IPS DF 6.9 (cell line): ENCODE data around the gene ZKSCAN7.

ENCODE experiments used
- DNase-seq: peaks from one replicate; pipeline ENCODE4 v3.0.0-alpha.2; 2013; ENCODE audit warnings: low read depth, low spot score
- H3K27ac ChIP-seq: one replicate; pipeline ENCODE4 v1.5.1; 2013; ENCODE audit warnings: low read length, control low read depth
- H3K27me3 ChIP-seq: 2 replicates; pipeline ENCODE4 v1.6.1; 2013; ENCODE audit warnings: mild to moderate bottlenecking, low read length; ENCODE audit not compliant: control insufficient read depth, insufficient read depth
- H3K36me3 ChIP-seq: 2 replicates; pipeline ENCODE4 v1.6.1; 2013; ENCODE audit warnings: low read length; ENCODE audit not compliant: control insufficient read depth, insufficient read depth
- H3K4me1 ChIP-seq: 2 replicates; pipeline ENCODE4 v1.6.1; 2013; ENCODE audit warnings: low read length; ENCODE audit not compliant: control insufficient read depth, insufficient read depth
- H3K4me3 ChIP-seq: 2 replicates; pipeline ENCODE4 v1.5.1; 2013; ENCODE audit warnings: mild to moderate bottlenecking, low read length
- H3K9me3 ChIP-seq: 2 replicates; pipeline ENCODE4 v1.6.1; 2013; ENCODE audit warnings: low read length, inconsistent platforms; ENCODE audit not compliant: control insufficient read depth, insufficient read depth
- WGBS: extraction: QIAGEN DNeasy Blood & Tissue Kit; methylation state at CpG from one replicate; pipeline ENCODE4 v1.1.7; 2013; ENCODE audit warnings: mixed read lengths, missing lambda C conversion rate; ENCODE audit not compliant: insufficient read length, insufficient coverage; 5-methylcytosine and 5-hydroxymethylcytosine counted together

The ZKSCAN7 gene

DNA sequence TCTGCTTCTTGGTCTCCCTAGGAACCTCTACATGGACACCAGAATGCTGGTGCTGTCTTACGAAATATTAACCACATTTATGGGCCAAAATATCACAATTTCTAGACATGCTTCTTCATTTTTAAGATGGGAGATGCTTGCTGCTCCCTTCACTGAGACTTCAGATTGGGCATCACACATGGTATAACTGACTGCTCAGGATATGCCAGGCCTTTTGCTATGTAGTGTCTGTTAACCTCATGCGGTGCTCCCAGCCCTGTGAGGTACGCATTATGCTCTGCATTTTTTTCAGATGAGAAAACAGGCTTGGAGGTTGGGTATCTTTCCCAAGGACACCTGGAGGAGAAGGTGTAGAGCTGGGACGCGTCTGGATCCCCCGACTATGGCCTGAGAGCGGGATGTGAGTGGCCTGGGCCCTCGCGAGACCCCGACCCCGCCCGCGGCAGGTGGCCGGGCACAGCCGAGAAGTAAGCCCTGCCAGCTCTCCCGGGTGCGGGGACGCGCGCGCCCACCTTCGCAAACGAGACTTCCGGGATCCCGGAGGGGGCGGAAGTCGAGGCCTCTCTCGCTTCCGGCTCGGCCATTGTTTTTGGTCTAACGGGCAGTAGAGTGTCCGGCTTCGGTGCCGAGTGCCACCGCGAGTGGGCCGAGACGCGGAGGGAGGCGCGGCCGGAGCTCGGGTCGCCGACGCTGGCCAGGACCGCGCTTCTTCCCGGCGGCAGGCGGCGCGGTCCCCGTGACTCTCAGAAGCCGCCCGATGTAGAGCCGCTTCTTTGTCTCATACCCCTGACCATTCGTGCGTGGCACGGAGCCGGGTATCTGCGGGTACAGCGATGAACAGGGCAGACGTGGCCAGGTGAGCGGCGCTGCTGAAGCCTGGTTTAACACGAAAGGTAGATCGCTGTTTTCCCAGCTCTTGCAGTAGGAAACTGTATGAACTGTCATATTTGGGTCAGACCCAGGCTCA lies at the start of gene ZKSCAN7:
TSS of gene ZKSCAN7 (plus strand) at position 568 of the 967 bp plus-strand sequence. CDS start 1,855 bp downstream, outside the sequence.
- peak within 1 kb of the TSS; percentile 99 for H3K4me3 ChIP-seq
- DNase-seq: peak; percentile 27
- peaks cover 4% of the 10 kb centered on the region; the same call in 1 of the 2 replicates for H3K4me1 ChIP-seq
- no peaks in the 10 kb centered on the region; the same call in 1 of the 2 replicates for H3K9me3 ChIP-seq
- no peak within 1 kb of the TSS for H3K27ac ChIP-seq
- H3K27me3 ChIP-seq: peaks cover 2% of the 10 kb centered on the region; the same call in 1 of the 2 replicates
- peaks cover 7% of the 10 kb centered on the region for H3K36me3 ChIP-seq
- no CpG with 5 or more reads among the region's 68 CpGs for WGBS

- WGBS: no CpG with 5 or more reads among the region's 3 CpGs
- Histone ChIP-seq H3K4me3 (no peak overlapping the region), H3K27ac (no peak overlapping the region), H3K9me3 (peaks cover 1% of the 10 kb centered on the region; the same call in 1 of the 2 replicates), H3K27me3 (no peaks in the 10 kb centered on the region), H3K4me1 (no peaks in the 10 kb centered on the region; the same call in 1 of the 2 replicates), H3K36me3 (peaks cover 4% of the 10 kb centered on the region; the same call in 1 of the 2 replicates)
- no peak for DNase-seq
Observed at GRCh38 chr3:44506556-44506955, 48.4 kb upstream of the ZKSCAN7 start.

GRCh38 chr3:44506961-44507360 lies 48.0 kb upstream of the ZKSCAN7 start:
- Histone ChIP-seq H3K27me3 (no peaks in the 10 kb centered on the region), H3K27ac (no peak overlapping the region), H3K4me3 (no peak overlapping the region), H3K4me1 (no peaks in the 10 kb centered on the region; the same call in 1 of the 2 replicates), H3K9me3 (no peaks in the 10 kb centered on the region), H3K36me3 (0 out of 2 replicates have a peak, but pooled peaks cover under 1% of the 10 kb centered on the region)
- WGBS: no CpG with 5 or more reads among the region's 5 CpGs
- no peak for DNase-seq

GRCh38 chr3:44509393-44509921 lies 45.5 kb upstream of the ZKSCAN7 start:
- DNase-seq: no peak
- Histone ChIP-seq H3K27ac (no peak overlapping the region), H3K4me3 (peak overlapping the region; percentile 95; the same call in 1 of the 2 replicates), H3K4me1 (peaks cover 2% of the 10 kb centered on the region; the same call in 1 of the 2 replicates), H3K36me3 (no peaks in the 10 kb centered on the region), H3K27me3 (no peaks in the 10 kb centered on the region), H3K9me3 (no peaks in the 10 kb centered on the region)
- WGBS: no CpG with 5 or more reads among the region's 2 CpGs

GRCh38 chr3:44510000-44510368 lies 45.0 kb upstream of the ZKSCAN7 start:
- H3K27me3 ChIP-seq: no peaks in the 10 kb centered on the region
- peaks cover 2% of the 10 kb centered on the region; the same call in 1 of the 2 replicates for H3K4me1 ChIP-seq
- no peak for DNase-seq
- H3K4me3 ChIP-seq: peak overlapping the region; percentile 95
- no peaks in the 10 kb centered on the region for H3K36me3 ChIP-seq
- no CpG with 5 or more reads among the region's 6 CpGs for WGBS
- no peak overlapping the region for H3K27ac ChIP-seq
- no peaks in the 10 kb centered on the region for H3K9me3 ChIP-seq

DNA sequence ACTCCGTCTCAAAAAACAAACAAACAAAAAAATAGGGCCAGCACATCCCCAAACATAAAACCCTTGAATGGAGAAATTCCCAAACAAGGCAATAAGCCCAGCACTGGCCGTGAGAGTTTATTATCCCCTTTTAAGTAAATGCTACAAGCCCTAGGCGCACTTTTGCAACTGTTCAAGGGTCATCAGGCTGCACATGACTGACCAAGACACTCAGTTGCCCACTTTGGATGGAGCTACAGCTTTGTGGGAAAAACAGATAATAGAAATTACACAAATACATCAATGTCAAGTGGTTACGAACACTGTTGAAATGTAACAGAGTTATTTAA lies 43.8 kb upstream of the ZKSCAN7 start:
- no peak for DNase-seq
- Histone ChIP-seq H3K27me3 (no peaks in the 10 kb centered on the region), H3K4me1 (peaks cover 2% of the 10 kb centered on the region; the same call in 1 of the 2 replicates), H3K36me3 (no peaks in the 10 kb centered on the region), H3K27ac (no peak overlapping the region), H3K4me3 (peak overlapping the region; percentile 19; the same call in 1 of the 2 replicates), H3K9me3 (no peaks in the 10 kb centered on the region)
- WGBS: no CpG with 5 or more reads among the region's 4 CpGs

GRCh38 chr3:44513513-44513912 lies 41.5 kb upstream of the ZKSCAN7 start:
- WGBS: no CpG with 5 or more reads among the region's 3 CpGs
- Histone ChIP-seq H3K27me3 (no peaks in the 10 kb centered on the region), H3K27ac (no peak overlapping the region), H3K9me3 (no peaks in the 10 kb centered on the region), H3K4me1 (peaks cover 2% of the 10 kb centered on the region; the same call in 1 of the 2 replicates), H3K36me3 (no peaks in the 10 kb centered on the region), H3K4me3 (no peak overlapping the region)
- DNase-seq: no peak

DNA sequence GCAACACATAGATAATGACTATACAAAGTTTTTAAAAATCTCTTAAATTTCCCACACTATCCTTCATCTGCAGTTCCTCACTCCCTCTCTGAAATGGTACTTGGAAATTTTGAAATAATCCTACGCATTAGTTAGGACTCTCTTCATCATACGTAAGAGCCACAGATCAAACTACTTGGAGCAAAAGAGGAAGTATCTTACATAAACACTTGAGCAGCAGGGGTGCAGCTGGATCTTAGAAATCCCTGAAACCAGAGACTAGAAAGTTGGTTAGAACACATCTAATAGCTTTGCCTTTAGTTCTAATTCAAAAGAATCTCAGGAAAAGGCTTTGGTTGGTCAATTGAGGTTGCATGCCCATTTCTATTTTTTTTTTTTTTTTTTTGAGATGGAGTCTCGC lies 38.8 kb upstream of the ZKSCAN7 start:
- H3K36me3 ChIP-seq: no peaks in the 10 kb centered on the region
- H3K4me3 ChIP-seq: no peak overlapping the region
- WGBS: no CpG with 5 or more reads among the region's 3 CpGs
- H3K27ac ChIP-seq: no peak overlapping the region
- H3K27me3 ChIP-seq: no peaks in the 10 kb centered on the region
- peaks cover 2% of the 10 kb centered on the region; the same call in 1 of the 2 replicates for H3K4me1 ChIP-seq
- H3K9me3 ChIP-seq: no peaks in the 10 kb centered on the region
- no peak for DNase-seq

- Histone ChIP-seq H3K27ac (no peak overlapping the region), H3K36me3 (no peaks in the 10 kb centered on the region), H3K4me3 (no peak overlapping the region), H3K4me1 (no peaks in the 10 kb centered on the region; the same call in 1 of the 2 replicates), H3K9me3 (no peaks in the 10 kb centered on the region), H3K27me3 (no peaks in the 10 kb centered on the region)
- DNase-seq: no peak
- no CpG with 5 or more reads among the region's 2 CpGs for WGBS
Observed at GRCh38 chr3:44518782-44519156, 36.2 kb upstream of the ZKSCAN7 start.

GRCh38 chr3:44521721-44522120 lies 33.3 kb upstream of the ZKSCAN7 start:
- Histone ChIP-seq H3K9me3 (no peaks in the 10 kb centered on the region), H3K36me3 (no peaks in the 10 kb centered on the region), H3K27ac (no peak overlapping the region), H3K4me3 (no peak overlapping the region), H3K4me1 (no peaks in the 10 kb centered on the region), H3K27me3 (no peaks in the 10 kb centered on the region)
- no CpG with 5 or more reads among the region's 3 CpGs for WGBS
- no peak for DNase-seq
